Thoracic aorta (tissue), 2 donors: ENCODE measurements around the gene TRIO. TPM values are rescaled to one million over a fixed set of nuclear protein-coding genes. Genes with fewer than 3 reads are reported as not detected.

Experiments used
- ATAC-seq: fragments of 150-250 bp; one replicate; pipeline ENCODE4 v1.8.0; 2017; ENCODE audit warnings: low read depth; ENCODE audit not compliant: insufficient number of reproducible peaks, low FRiP score
- DNase-seq: peaks from one replicate; pipeline ENCODE4 v3.0.0-alpha.2; 2020; ENCODE audit warnings: low spot score
- H3K27ac ChIP-seq, 2 donors: fragments of 200-600 bp; sonication (generic); 1 replicate in 1 of 2; 2 replicates in 1 of 2; pipeline ENCODE4 v1.5.1; 2016; ENCODE audit warnings: mild to moderate bottlenecking in 2 of 2, moderate library complexity in 2 of 2
- H3K27me3 ChIP-seq: fragments of 200-600 bp; sonication (generic); replicated peaks from 2 replicates; pipeline ENCODE4 v1.6.0; 2016; ENCODE audit warnings: mild to moderate bottlenecking; ENCODE audit not compliant: insufficient read depth
- H3K36me3 ChIP-seq: fragments of 200-600 bp; sonication (generic); one replicate; pipeline ENCODE4 v1.5.1; 2016
- H3K4me1 ChIP-seq, 2 donors: fragments of 200-600 bp; sonication (generic); 1 replicate in 1 of 2; 2 replicates in 1 of 2; pipeline versions ENCODE4 v1.5.1 to v1.6.0; 2016; ENCODE audit warnings: low read depth in 2 of 2, mild to moderate bottlenecking in 1 of 2; ENCODE audit not compliant: control insufficient read depth in 1 of 2
- H3K4me3 ChIP-seq: fragments of 200-600 bp; sonication (generic); 2 replicates; pipeline ENCODE4 v1.5.1; 2016; ENCODE audit warnings: mild to moderate bottlenecking
- H3K9me3 ChIP-seq: fragments of 200-600 bp; sonication (generic); 2 replicates; pipeline ENCODE4 v1.5.1; 2016
- total RNA-seq, 2 donors: library from RNA; depleted of rRNA; stranded (reverse); fragments of >200 nt; gene quantifications; one replicate each; pipeline versions ENCODE4 v1.1.0 to v1.2.3, GENCODE V29; 2016
- TF ChIP-seq, protein P1 (sequence below): fragments of 200-600 bp; sonication (generic); IDR thresholded peaks from one replicate; pipeline ENCODE4 v1.5.1; 2019; ENCODE audit warnings: antibody characterized with exemption

Gene TRIO
- total RNA-seq, 2 donors from 2014 or later, result 219 to 300 TPM

GRCh38 chr5:14323466-14323865, 180.3 kb downstream of the TRIO start:
- Histone ChIP-seq H3K4me3 (no peak overlapping the region), H3K36me3 (peaks cover 9% of the 10 kb centered on the region), H3K4me1 (no peaks in the 10 kb centered on the region), H3K27me3 (no peaks in the 10 kb centered on the region), H3K9me3 (no peaks in the 10 kb centered on the region), H3K27ac (no peak overlapping the region)
- no peak for ATAC-seq
- DNase-seq, result no peak
- TF ChIP-seq, protein P1, sequence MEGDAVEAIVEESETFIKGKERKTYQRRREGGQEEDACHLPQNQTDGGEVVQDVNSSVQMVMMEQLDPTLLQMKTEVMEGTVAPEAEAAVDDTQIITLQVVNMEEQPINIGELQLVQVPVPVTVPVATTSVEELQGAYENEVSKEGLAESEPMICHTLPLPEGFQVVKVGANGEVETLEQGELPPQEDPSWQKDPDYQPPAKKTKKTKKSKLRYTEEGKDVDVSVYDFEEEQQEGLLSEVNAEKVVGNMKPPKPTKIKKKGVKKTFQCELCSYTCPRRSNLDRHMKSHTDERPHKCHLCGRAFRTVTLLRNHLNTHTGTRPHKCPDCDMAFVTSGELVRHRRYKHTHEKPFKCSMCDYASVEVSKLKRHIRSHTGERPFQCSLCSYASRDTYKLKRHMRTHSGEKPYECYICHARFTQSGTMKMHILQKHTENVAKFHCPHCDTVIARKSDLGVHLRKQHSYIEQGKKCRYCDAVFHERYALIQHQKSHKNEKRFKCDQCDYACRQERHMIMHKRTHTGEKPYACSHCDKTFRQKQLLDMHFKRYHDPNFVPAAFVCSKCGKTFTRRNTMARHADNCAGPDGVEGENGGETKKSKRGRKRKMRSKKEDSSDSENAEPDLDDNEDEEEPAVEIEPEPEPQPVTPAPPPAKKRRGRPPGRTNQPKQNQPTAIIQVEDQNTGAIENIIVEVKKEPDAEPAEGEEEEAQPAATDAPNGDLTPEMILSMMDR, result no peak

DNA sequence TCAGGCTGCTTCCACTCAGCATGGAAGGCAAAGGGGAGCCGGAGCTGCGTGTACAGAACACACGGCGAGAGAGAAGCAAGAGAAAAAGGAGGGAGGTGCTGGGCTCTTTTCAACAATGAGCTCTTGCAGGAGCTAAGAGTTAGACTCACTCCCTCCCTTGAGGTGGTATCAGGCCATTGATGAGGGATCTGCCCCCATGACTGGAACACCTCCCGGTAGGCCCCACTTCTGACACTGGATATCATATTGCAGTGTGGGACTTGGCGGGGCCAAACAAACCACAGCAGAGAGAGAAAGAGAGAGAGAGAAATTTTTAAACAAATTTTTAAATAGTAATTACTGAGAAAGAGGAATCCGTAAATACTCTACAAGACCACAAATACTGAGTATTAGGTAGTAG, 182.2 kb downstream of the TRIO start:
- H3K36me3 ChIP-seq, result peaks cover 9% of the 10 kb centered on the region
- no peak for ATAC-seq
- H3K4me1 ChIP-seq, result no peaks in the 10 kb centered on the region
- H3K9me3 ChIP-seq, result no peaks in the 10 kb centered on the region
- no peaks in the 10 kb centered on the region for H3K27me3 ChIP-seq
- DNase-seq, result no peak
- H3K27ac ChIP-seq, result no peak overlapping the region
- TF ChIP-seq, protein P1, result no peak
- H3K4me3 ChIP-seq, result no peak overlapping the region

GRCh38 chr5:14326035-14326903, 183.1 kb downstream of the TRIO start:
- Histone ChIP-seq H3K27me3 (no peaks in the 10 kb centered on the region), H3K27ac (no peak overlapping the region), H3K36me3 (peaks cover 15% of the 10 kb centered on the region), H3K4me1 (no peaks in the 10 kb centered on the region), H3K9me3 (no peaks in the 10 kb centered on the region), H3K4me3 (no peak overlapping the region)
- DNase-seq (no peak), ATAC-seq (no peak)
- TF ChIP-seq, protein P1, result no peak

GRCh38 chr5:14327624-14328023, 184.5 kb downstream of the TRIO start:
- H3K36me3 ChIP-seq, result peaks cover 15% of the 10 kb centered on the region
- H3K27me3 ChIP-seq, result no peaks in the 10 kb centered on the region
- H3K27ac ChIP-seq, result no peak overlapping the region
- no peak for DNase-seq
- TF ChIP-seq, protein P1, result no peak
- ATAC-seq, result no peak
- H3K4me3 ChIP-seq, result no peak overlapping the region
- no peaks in the 10 kb centered on the region for H3K9me3 ChIP-seq
- no peaks in the 10 kb centered on the region for H3K4me1 ChIP-seq

- Histone ChIP-seq H3K4me1 (no peaks in the 10 kb centered on the region), H3K27me3 (no peaks in the 10 kb centered on the region), H3K4me3 (no peak overlapping the region), H3K27ac (no peak overlapping the region), H3K36me3 (peaks cover 15% of the 10 kb centered on the region), H3K9me3 (no peaks in the 10 kb centered on the region)
- no peak for ATAC-seq
- no peak for DNase-seq
- TF ChIP-seq, protein P1, result no peak
Measured at GRCh38 chr5:14328144-14328543, 185.0 kb downstream of the TRIO start.
